SKM-1 (cell line): ENCODE data around the gene STC2.
"Not testable (repeated sequence)": the region's sequence is repeated elsewhere in the genome, so short reads cannot be mapped to it uniquely, and the experiment has no call there.

Experiments used
- DNase-seq: peaks from one replicate; lab custom pipeline; 2025; ENCODE audit not compliant: unreplicated experiment; lab: John Stamatoyannopoulos, UW

The STC2 gene

GRCh38 chr5:173296737-173297676 lies 31.2 kb downstream of the STC2 start:
- DNase-seq: no peak

GRCh38 chr5:173295796-173296195 lies 32.4 kb downstream of the STC2 start:
- DNase-seq: no peak

DNA sequence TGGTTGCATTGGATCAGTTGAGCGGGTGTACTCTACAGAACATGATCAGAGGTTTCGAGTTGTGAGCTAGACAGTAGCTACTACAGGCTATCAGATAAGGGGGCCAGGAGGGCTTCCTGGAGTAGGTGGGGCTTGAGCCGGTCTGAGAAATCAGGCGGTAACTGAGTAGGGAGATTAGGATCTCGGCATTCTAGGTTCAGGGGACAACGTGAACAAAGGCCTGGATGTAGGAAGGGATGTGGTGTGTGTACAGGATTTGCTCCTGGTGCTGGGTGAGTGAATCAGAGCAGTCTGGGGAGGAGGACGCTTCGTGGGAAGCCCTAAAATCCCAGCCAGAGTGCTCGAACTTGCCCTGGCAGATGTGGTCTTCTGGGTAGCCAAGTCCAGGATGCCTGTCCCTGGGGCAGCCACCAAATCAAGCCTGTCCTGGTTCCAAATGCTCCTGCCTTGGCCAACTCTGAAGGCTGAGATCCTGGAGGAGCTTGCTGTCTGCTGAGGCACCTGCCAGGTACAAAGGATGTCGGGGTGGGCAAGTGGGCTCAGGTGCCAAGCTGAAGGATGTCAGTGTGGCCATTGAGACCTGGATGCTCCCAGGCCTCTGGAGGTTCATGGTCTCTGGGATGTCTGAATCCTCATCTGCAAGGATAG lies 33.4 kb downstream of the STC2 start:
- DNase-seq: no peak

- DNase-seq: peak; percentile 45
Observed at GRCh38 chr5:173293817-173294672, 34.2 kb downstream of the STC2 start.

DNA sequence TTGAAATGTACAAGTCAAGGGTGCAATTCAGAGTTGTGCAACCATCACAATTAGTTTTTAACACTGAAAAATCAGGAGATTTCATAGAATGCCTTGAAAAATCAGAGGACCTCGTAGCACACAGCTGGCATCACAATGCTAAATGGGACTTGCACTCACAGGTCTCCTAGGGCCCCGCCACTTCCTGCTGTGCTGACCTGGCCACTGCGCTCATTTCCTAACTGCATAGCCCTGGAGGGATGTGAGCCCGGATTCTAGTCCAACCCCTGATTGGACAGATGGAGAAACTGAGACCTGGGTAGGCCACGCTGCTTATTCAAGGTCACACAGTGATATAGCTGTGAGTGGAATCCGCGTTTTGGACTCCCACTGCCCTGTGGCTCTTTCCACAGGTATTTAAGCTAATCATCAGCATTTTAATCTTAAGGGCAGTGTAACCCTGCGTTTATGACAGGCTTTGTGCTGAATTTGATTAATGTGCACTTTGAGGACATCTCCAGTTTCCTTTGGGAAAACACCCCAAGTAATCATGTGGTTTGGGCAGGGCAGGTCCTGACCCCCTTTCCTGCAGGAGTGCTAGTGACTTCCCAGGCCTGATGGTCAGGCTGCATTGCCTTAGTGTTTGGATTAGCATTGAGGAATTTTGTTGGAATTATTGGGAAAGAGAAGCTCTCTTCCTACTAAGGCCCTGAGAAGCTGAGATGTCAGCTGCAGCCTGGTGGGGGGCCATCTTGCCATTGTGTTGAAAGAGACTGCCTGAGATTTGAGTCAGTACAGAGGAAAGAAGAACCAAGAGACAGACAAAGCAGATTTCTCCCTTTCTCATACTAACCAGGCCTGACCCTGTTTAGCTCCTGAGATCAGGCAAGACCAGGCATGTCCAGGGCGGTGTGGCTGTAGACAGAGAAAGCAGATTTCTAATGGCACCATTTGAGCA lies 36.2 kb downstream of the STC2 start:
- DNase-seq: no peak

- DNase-seq: no peak
Observed at GRCh38 chr5:173290477-173291131, 37.6 kb downstream of the STC2 start.

- DNase-seq: no peak
Observed at GRCh38 chr5:173289372-173289771, 38.8 kb downstream of the STC2 start.

- no peak for DNase-seq
Observed at GRCh38 chr5:173288632-173289031, 39.6 kb downstream of the STC2 start.

DNA sequence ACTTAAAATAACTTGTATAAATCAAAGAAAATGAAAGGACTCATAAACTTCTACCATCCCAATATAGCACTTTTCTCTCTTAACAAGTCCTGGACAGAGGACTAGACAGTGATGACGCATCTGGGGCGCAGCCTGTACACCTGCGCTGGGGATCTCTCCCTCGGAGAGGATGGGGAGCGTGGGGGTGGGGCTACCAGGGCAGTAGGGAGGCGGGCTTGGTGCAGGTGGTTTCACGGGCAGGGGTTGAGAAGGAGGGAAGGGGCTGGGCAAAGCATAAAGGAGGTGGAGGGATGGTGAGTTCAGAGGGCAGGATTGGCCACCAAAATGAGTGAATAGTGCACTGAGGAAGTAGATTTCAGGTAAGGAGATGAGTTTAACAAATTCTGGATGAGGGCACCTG lies 41.1 kb downstream of the STC2 start:
- DNase-seq: no peak

DNA sequence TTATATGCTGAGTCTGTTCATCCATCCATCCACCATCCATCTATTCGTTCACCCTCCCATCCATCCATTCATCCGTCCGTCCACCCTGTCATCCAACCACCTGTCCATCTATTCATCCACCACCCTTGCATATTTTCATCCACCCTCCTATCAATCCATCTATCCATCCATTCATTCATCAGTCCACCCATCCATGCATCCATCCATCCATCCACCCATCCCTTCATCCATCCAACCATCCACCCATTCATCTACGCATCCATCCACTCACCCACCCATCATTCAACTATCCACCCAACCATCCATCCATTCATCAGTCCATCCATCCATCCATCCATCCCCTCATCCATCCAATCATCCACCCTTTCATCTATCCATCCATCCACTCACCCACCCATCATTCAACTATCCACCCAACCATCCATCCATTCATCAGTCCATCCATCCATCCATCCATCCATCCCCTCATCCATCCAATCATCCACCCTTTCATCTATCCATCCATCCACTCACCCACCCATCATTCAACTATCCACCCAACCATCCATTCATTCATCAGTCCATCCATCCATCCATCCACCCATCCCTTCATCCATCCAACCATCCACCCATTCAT lies 43.8 kb downstream of the STC2 start:
- not testable (repeated sequence) for DNase-seq

GRCh38 chr5:173283318-173284288 lies 44.6 kb downstream of the STC2 start:
- peak; percentile 11 for DNase-seq

GRCh38 chr5:173282916-173283315 lies 45.3 kb downstream of the STC2 start:
- DNase-seq: no peak

- DNase-seq: no peak
Observed at GRCh38 chr5:173281910-173282309, 46.3 kb downstream of the STC2 start.

- DNase-seq: no peak
Observed at GRCh38 chr5:173279166-173279565, 49.0 kb downstream of the STC2 start.

- DNase-seq: no peak
Observed at GRCh38 chr5:173278641-173279040, 49.6 kb downstream of the STC2 start.

GRCh38 chr5:173278172-173278571 lies 50.0 kb downstream of the STC2 start:
- no peak for DNase-seq

DNA sequence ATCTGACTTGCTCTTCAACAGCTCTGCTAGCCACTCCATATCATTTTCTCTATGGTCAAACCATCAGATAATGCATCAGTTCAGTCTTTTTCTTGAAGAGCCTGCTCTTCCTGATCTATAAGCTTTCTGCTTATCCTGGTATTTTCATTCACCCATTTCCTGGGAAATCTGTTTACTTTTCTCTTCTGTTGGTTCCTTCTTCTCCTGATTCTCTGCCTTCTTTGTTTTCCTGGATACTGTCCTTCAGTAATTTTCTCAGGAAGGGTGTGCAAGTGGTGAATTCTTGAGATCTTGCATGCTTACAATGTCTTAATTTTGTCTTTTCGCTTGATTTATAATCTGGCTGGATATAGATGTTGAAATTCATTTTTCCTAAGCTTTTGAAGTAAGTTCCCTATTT lies 53.4 kb downstream of the STC2 start:
- DNase-seq: no peak

DNA sequence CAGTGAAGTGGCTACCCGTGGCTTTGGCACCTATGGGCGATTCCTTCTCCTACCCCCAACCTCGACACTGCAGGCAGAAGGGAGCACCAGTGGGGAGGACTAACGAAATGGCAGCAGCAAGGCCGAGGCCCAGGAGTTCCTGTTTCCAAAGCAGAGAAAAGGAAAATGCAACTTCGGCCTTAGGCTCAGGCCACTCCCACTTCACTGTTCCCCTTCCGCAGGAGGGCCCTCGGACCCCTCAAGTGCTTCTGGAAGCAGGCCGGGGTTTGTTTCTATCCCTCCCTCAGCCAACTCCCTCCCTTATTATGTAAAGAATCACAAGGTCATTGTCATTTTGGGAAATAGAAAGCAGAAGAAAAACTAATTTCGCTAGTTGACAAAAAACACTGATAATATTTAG lies 56.8 kb downstream of the STC2 start:
- DNase-seq: no peak
